ENCODE results near the gene RAB11FIP4. TPM values are rescaled to one million over a fixed set of nuclear protein-coding genes. Genes with fewer than 3 reads are reported as not detected.
"Not testable (repeated sequence)": the region's sequence is repeated elsewhere in the genome, so short reads cannot be mapped to it uniquely, and the experiment has no call there.

The RAB11FIP4 gene
- total and polyA plus RNA-seq, 3 donors from 2014 or later, result 44.3 to 104 (median 90.2) TPM

GRCh38 chr17:31434727-31435050 lies 43.2 kb downstream of the RAB11FIP4 start:
- intact Hi-C loops (cut with DNase I; ENCODE audit: low total_unique reads), result no loop called here
- 84 to 89% methylated on average over 7 to 8 of the region's 8 CpGs for WGBS, 2 donors

GRCh38 chr17:31435581-31435980 lies 44.1 kb downstream of the RAB11FIP4 start:
- Histone ChIP-seq H3K27me3 (no peaks in the 10 kb centered on the region), H3K9me3 (no peaks in the 10 kb centered on the region), H3K27ac (no peak overlapping the region), H3K4me3 (no peak overlapping the region), H3K36me3 (ENCODE audit: low read depth, missing control alignments) (no peaks in the 10 kb centered on the region), H3K4me1 (no peaks in the 10 kb centered on the region)
- no peak for TF ChIP-seq POLR2A (IDR thresholded peaks at IDR 0.05)
- no peak for TF ChIP-seq CTCF (IDR thresholded peaks at IDR 0.05)
- intact Hi-C loops (cut with DNase I; ENCODE audit: low total_unique reads), result no loop called here
- DNase-seq, result no peak
- 86 to 90% methylated on average over 2 of the region's 2 CpGs for WGBS, 2 donors

More at GRCh38 chr17:31434727-31435050, 43.2 kb downstream of the RAB11FIP4 start:
- no peaks in the 10 kb centered on the region for H3K4me1 ChIP-seq
- H3K27ac ChIP-seq, result no peak overlapping the region
- no peaks in the 10 kb centered on the region for H3K36me3 ChIP-seq (ENCODE audit: low read depth, missing control alignments)
- no peak overlapping the region for H3K4me3 ChIP-seq
- H3K27me3 ChIP-seq, result no peaks in the 10 kb centered on the region
- no peak for DNase-seq
- H3K9me3 ChIP-seq, result no peaks in the 10 kb centered on the region
- TF ChIP-seq POLR2A (IDR thresholded peaks at IDR 0.05), result no peak
- no peak for TF ChIP-seq CTCF (IDR thresholded peaks at IDR 0.05)

GRCh38 chr17:31437720-31438400 lies 46.4 kb downstream of the RAB11FIP4 start:
- no peaks in the 10 kb centered on the region for H3K9me3 ChIP-seq
- TF ChIP-seq POLR2A (IDR thresholded peaks at IDR 0.05) (no peak), CTCF (IDR thresholded peaks at IDR 0.05) (no peak)
- no peaks in the 10 kb centered on the region for H3K27me3 ChIP-seq
- no peak overlapping the region for H3K4me3 ChIP-seq
- no peaks in the 10 kb centered on the region for H3K36me3 ChIP-seq (ENCODE audit: low read depth, missing control alignments)
- intact Hi-C loops (cut with DNase I; ENCODE audit: low total_unique reads), result no loop called here
- no peak overlapping the region for H3K27ac ChIP-seq
- no peak for DNase-seq
- H3K4me1 ChIP-seq, result no peaks in the 10 kb centered on the region
- WGBS, 2 donors, result 63% methylated on average over 11 of the region's 11 CpGs; no CpG with 5 or more reads in 1 of the 2 donors

- intact Hi-C loops (cut with DNase I; ENCODE audit: low total_unique reads), result no loop called here
- H3K27ac ChIP-seq, result no peak overlapping the region
- 93% methylated on average over 4 of the region's 4 CpGs for WGBS, 2 donors
- no peak overlapping the region for H3K4me3 ChIP-seq
- no peaks in the 10 kb centered on the region for H3K4me1 ChIP-seq
- no peaks in the 10 kb centered on the region for H3K9me3 ChIP-seq
- TF ChIP-seq CTCF (IDR thresholded peaks at IDR 0.05) (no peak), POLR2A (IDR thresholded peaks at IDR 0.05) (no peak)
- no peaks in the 10 kb centered on the region for H3K36me3 ChIP-seq (ENCODE audit: low read depth, missing control alignments)
- no peak for DNase-seq
- H3K27me3 ChIP-seq, result no peaks in the 10 kb centered on the region
Measured at GRCh38 chr17:31439716-31440115, 48.2 kb downstream of the RAB11FIP4 start.

- Histone ChIP-seq H3K4me3 (no peak overlapping the region), H3K27ac (no peak overlapping the region), H3K4me1 (no peaks in the 10 kb centered on the region), H3K9me3 (no peaks in the 10 kb centered on the region), H3K36me3 (ENCODE audit: low read depth, missing control alignments) (no peaks in the 10 kb centered on the region), H3K27me3 (no peaks in the 10 kb centered on the region)
- DNase-seq, result no peak
- intact Hi-C loops (cut with DNase I; ENCODE audit: low total_unique reads), result no loop called here
- no peak for TF ChIP-seq CTCF (IDR thresholded peaks at IDR 0.05)
- 84 to 90% methylated on average over 5 of the region's 5 CpGs for WGBS, 2 donors
Measured at GRCh38 chr17:31442276-31442675, 50.8 kb downstream of the RAB11FIP4 start.

GRCh38 chr17:31442856-31443255 lies 51.4 kb downstream of the RAB11FIP4 start:
- intact Hi-C loops (cut with DNase I; ENCODE audit: low total_unique reads), result not testable (repeated sequence)

More at GRCh38 chr17:31442856-31443255, 51.4 kb downstream of the RAB11FIP4 start:
- H3K36me3 ChIP-seq (ENCODE audit: low read depth, missing control alignments); H3K4me1 ChIP-seq; H3K4me3 ChIP-seq; H3K9me3 ChIP-seq; H3K27me3 ChIP-seq; DNase-seq; H3K27ac ChIP-seq: not testable (repeated sequence)
- WGBS, 2 donors, result 87 to 88% methylated on average over 5 of the region's 5 CpGs
